Effector CD4-positive, alpha-beta T cell (primary cell): ENCODE results near the gene HIVEP2.

Experiments used
- DNase-seq: peaks from one replicate; pipeline ENCODE4 v3.0.0-alpha.2; 2020

The HIVEP2 gene

DNA sequence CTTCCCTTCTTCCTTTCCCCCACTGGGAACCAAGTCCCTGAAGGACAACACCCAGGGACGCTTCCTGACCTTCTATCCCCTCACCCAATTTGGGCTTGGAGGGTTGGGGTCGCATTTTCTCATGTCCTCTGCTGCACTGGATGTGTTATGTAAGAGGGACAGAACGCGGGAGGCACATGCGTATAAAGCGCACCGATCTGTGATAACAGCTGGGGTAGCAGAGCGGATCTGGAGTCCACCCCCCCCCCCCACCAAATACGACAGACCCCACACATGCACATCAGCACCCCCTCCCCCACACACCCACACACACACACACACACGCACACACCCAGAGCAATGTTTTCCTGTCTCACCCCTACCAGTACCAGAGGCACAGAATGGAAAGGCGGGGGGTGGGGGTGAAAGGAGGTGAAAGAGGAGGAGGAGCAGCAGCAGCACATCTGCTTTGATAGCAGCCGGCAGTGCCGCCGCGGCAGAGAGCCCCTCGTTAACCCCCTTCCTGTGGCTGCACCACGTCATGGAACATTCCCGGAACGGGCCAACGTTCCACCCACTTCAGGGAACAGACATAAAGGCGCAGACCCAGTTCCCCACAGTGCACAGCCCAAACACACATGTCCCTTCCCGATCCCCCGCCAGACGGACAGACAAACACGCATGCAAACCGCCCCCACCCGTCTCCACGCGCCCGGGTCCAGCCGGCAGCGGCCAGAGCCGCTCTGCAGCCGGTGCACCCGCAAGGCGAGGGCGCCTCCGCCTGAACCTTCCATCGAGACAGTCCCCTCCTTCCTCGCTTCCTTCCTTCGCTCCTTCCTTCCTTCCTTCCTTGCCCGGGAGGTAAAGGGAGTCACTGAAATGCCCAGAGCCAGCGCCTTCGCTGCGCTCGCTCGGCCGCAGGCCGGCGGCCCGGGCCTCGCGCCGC, 590 bp downstream of the HIVEP2 start:
- peak; percentile 91 for DNase-seq

DNA sequence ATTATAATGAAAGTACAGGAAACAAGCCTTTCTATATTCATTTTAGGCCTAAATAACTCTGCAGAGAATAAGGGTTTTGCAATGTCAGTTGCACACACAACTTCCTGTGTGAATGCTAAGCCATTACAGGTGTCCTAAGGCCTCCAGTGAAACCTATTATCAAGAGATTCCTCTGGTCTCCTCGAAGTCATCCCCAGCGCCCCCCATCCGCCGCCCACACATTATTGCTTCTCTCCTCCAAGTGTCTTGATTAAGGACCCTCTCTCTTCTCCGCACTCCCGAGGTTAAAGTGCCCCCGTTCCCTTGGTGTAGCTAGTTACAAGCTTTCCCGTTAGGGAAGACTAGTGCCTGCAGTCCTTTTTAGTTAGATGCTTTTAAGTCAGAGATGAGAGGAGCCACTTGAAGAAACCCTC, 1.3 kb downstream of the HIVEP2 start:
- DNase-seq: peak; percentile 24

DNA sequence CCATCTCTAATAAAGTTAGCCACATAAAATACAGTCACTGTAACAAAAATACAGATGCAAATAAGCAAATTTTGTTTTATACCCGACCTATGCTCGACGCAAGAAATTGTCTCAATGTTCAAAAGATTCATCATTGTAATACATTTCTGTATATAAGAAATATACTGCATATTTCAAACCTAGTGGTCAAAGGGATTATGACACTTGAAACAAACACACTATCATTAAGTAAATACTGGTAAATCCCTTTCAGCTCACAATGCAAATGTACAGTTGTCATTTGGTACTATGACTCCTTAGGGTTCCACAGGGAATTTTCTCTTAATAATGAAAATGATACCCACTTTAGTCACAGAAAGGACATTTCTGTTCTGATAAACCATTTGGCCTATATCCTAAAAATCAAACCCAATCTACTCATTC, 2.2 kb downstream of the HIVEP2 start:
- no peak for DNase-seq

DNA sequence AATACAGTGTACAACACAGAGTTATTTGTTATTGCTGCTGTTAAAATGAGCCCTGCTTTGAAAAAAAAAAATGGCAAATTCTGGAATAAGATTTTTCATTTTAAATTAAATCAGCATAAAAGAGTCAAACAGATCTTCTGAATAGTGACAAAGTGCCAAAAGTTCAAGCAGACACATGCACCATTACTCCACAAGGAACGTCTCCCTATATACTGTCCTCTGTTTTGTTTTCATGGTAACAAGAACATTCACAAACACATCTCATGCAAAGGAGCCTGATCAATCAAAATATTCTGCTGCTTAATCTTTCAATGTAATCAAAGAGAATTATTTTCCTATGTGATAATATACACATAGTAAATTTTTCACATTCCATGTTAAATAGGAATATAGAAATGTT, 2.7 kb downstream of the HIVEP2 start:
- DNase-seq: no peak

DNA sequence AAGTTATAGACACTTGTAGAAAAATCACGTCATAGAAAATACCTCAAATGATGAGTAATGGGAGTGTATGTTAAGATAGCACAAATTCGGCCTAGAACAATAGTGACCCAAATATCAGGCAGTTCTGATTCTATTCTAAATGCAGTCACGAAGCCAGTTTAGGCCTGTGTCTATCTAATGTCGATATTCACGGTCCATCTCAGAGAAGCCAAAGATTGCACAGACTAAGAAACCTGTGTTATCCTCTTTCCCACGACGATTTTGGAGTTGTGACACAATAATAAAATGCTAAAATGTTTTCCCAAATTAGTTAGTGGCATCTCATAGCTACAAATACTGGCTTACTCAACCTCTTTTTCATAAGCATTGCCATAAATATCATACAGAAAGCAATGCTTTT, 4.0 kb downstream of the HIVEP2 start:
- no peak for DNase-seq

DNA sequence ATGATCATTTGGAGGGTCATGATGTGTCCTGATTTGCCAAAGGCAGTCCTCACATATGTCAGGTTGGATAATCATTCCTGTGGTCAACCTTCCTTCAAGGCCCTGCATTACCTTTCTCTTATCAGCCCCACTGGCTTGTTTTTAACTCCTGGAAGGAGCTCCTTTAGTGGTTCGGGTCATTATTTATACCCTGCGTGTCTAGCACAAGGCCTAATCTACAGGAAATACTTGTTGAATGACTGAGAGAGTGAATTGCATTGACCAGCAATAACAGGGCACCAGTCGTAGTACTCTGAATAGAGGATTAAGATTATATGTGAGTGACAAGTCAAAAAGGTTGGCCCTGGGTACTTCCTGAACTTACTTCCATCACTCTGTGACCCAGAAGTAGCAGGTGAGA, 4.5 kb downstream of the HIVEP2 start:
- DNase-seq: no peak

DNA sequence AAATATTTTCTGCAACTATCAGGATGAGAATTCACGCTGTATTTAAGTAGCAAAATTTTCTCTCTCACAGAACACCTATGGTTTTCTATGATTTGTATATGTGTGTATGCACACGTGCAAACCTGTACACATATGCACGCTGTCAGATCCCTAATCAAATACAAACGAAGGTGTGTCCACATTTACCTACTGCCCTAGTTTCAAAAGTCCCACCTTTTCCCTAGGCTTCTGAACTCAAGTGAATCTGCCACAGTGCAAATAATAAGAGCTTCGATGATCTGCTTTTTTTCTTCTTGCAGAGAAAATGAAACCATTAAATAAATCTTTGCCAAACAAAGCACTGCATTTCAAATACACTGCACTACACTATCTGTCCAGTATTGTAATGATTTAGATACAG, 6.5 kb downstream of the HIVEP2 start:
- DNase-seq: no peak

DNA sequence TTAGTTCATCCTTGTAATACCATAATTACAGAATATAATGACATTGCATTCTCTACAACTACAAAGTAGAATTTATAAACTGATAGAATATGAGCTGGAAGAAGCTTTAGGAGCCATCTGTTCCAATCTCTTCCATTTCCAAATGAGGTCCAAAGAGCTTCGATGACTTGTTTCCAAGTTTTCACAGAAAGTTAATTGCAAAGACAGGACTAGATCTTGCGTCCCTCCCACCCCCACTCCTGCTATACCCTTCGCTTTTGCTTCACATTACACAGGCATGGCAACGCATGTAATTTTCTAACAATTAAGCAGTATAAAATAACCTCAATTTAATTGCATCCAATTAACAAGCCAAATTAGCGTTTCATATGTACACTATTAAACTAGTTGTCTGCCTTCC, 7.0 kb downstream of the HIVEP2 start:
- DNase-seq: no peak

DNA sequence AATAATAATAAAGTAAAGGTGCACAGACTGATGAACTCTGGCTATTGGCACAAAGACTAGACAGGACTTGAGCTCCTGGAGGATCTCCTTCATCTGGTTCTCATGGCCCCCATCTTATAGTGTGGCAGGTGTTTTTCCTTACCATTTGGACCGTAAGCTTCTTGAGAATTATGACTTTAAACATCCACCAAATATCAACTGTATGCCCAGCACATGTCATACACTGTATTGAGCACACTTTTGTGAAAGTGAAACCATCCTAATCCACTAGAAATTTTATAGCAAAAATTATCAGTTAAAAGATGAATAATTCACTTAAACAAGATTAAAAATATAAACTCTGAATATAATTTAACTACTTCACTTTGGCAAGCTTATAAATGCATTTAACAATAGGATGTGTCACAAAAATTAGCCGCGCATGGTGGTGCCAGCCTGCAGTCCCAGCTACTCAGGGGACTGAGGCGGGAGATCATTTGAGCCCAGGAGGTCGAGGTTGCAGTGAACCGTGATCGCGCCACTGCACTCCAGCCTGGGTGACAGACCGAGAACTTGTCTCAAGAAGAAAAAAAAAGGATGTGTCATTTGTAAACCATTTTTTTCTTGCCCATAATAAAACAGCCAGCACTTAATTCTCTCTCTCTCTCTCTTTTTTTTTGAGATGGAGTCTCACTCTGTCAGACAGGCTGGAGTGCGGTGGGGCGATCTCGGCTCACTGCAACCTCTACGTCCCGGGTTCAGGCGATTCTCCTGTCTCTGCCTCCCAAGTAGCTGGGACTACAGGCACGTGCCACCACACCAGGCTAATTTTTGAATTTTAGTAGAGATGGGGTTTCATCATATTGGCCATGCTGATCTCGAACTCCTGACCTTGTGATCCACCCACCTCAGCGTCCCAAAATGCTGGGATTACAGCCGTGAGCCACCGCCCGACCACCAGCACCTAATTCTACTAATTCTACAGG, 9.1 kb downstream of the HIVEP2 start:
- DNase-seq: no peak

DNA sequence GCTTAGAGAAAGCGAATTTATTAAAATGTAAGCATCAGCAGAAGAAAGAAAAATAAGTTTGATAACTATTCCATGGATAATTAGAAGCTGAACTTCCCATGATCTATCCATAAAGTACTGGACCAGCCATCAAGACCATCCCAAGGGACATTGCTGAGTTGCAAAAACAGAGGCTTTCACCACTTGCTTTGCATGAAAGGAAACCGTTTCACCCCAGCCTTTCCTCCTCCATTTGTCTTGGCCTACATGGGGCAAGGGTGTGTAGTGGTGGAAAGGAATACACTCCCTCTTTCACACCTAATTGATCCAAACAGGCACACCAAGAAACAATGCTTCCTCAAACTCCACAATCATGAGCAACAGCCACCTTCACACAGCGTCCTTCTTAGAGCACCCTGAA, 10.4 kb downstream of the HIVEP2 start:
- DNase-seq: no peak

DNA sequence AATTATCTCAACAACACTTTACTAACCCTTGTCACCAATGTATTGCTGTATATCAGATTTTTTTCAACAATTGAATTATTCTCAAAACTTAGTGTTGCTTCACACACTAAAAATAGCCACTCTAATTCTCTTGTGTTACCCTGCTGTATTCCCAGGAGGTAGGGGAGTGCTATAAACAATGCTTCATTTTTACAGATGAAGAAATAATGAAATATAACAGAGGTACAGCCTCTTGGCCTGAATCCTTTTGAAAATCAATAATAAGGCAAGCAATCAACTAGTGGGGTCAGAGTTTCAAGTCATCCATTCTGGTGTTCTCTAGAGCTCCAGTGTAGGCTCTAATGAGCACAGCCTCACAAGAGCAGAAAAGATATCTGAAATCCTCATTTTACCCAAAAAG, 10.9 kb downstream of the HIVEP2 start:
- DNase-seq: no peak

DNA sequence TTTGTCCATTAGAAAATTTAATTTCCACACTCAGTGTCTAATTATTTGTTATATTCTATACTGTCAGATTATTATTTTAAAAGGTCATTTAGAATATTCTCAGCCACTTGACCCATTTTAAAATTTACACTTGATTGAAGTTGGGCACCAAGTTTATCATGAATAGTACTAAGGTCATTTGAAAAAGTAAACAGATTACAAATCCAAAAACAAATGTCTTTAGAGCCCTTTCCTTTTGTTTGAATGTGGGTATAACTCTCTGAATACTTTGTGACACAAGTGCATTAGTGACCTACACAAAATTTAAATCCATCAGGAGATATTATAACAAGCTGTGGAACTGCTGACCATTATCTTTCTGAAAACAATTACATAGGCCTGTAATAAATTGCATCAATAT, 11.3 kb downstream of the HIVEP2 start:
- DNase-seq: no peak

DNA sequence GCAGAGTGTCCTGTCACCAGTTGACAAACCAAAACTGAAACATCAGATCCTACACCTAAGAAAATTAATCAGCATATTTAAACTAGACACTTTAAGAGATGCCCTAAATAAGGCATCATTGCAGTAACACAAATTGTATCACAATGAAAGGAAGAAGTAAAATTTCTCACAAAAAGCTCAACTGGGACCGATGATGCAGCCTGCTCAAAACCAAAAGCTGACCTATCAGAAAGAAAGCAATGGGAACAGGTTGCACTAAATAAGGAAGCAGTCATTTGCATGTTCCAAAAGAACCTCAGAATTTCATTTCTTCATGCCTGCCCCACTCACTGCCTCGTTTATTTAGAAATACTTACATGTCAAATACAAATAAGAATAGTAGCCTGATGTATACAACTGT, 12.1 kb downstream of the HIVEP2 start:
- no peak for DNase-seq

DNA sequence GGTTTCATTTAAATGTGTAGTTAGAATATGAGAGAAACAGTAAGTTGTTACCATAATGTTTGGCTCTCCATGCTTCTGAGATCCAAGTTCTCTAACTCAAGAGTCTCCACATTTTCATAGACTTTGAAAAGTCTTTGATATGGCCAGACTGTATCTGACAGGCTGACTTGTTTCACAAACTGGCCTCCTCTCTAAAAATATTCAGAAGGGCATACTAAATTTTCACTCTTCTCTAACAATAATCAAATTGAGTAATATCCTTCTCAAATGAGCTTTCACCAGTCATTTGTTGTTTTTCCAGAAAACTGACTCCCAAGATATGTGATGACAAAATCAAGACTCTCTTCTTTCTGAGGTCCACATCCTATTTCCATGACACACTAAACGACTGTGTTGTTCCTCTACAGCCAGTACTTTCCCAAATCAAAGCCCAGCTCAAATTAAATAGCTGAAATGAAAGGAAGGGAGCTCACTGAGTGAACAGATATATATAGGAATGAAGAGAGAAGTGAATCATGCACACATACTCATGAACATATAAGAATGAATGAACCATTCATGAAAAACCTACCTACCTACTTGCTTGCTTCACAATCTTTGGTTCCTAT, 15.1 kb downstream of the HIVEP2 start:
- no peak for DNase-seq

DNA sequence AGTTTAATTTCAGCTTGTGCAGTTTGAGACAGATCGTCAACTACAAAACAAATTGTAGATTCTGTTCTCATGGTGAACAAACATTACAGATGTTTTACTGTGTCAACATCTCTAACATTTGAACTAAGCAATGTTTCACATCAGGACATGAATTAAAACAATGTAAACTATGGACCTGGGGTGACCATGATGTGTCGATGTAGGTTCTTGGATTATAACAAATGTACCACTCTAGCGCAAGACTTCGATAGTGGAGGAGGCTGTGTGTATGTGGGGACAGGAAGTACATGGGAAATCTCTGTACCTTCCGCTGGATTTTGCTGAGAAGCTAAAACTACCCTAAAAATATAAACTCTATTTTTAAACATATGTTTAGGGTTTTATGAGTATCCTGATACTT, 17.1 kb downstream of the HIVEP2 start:
- no peak for DNase-seq

DNA sequence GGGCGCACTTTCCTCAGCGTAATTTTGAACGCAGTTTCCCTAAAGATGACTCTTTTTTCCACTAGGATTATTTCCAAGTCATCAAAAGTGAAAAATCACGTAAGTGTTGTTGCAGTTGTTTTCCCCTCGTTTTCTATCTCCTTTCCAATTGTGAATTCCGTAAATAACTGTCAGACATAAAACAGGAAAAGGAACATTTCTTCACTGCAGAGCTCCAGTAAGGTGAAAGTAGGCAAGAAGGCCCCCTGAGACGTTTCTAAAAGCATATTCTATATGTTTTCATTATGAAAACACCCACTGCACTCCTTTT, 17.8 kb downstream of the HIVEP2 start:
- no peak for DNase-seq

DNA sequence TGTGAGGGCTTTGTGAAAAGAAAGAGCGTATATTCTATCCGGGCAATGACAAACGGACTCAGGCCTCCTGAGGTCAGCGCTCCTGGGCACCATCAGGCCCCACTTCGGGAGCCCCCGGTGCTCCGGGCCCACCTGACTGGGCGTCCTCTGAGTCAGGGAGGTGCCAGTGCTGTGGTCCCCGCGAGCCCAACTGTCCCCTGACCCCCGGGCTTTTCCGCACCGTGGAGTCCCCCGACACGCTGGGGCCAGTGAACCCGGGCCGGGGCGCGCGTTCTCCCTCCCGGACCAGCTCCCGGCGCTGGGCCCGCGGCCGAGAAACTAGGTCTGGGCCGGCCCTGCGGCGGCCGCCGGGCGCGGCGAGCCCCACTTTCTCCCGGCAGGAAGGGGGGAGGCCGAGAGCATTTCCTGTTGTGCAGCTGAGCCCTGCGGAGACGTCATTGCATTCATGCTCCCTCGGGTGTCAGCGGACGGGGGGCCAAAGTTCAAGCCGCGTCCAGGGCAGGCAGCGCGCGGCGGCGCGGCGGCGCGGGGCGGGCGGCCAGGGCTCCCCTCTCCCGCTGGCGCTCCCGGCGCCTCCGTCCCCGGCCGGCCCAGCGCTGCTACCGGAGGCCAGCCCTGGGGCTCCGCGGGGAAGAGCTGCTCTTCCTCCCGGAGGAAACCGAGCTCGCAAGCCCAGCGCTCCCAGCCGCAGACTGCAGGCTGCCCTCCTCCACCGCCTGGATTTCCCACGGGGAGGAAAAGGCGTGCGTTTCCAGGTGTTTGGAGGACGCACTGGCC, 18.3 kb downstream of the HIVEP2 start:
- DNase-seq: peak; percentile 64

DNA sequence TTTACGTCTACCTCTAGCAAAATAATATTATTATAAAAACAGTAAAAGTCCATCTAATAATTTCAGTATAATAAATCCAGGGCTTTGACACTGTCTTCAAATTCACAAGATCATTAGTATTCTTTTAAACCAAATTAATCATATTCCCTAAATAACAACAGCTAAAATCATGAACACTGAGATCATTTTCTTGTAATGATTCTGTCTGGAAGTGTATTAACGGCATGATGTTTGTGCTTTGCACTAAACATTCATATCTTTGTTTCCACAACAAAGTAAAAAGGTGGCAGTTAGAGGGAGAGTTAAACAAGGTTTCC, 18.8 kb downstream of the HIVEP2 start:
- no peak for DNase-seq

DNA sequence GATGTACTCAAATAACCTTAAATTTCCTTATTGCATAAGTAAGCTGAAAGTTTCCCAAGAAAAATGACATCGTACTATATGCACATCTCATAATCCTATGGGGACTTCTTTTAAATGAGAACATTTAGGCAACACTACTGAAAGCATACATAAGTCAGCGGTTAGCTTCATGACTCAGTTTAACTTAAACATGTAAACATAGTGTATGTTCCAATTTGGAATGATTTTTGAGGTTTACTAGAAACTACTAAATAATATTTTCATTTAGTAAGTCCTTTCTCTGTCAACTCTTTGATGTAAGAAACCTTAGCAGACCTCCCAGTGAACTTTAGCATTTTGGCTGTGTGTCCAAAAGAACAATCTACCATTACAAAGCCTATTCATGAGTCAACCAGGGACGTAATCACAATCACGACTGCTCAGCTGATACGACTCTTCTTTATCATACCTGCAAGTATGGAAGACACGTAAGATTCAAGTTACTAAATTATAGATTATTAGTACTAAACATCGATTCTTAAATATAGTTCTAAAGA, 19.3 kb downstream of the HIVEP2 start:
- DNase-seq: no peak

DNA sequence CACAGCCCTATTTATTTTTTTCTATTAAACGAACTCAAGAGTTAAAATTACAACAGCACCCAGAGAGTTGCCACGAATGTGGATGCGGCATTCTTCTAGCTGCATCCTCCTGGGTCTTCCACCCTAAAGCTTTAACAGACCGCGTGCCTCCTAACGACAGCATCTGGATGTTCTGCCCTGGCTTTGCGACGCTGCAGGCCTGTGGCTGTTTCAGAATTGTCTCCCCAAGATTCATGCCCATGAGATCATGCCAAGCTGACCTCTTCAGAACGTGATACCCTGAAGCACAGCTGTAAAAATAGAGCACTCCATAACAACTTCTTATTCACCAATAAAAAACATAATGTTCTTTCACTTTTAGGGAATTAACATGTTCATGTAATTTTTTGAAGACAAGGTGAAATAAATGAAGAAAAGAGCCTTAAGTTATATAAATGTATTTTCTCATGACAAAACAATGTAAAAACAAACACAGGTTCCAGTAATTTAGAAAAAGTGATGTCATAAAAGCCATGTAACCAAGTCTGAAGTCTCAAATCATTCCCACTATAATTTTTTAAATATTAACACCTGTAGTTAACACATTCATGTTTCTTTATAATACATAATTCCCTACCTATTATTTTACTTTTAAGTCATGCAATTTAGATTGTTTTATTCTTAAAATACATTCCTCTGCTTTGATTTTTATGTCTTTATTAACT, 26.5 kb downstream of the HIVEP2 start:
- no peak for DNase-seq

DNA sequence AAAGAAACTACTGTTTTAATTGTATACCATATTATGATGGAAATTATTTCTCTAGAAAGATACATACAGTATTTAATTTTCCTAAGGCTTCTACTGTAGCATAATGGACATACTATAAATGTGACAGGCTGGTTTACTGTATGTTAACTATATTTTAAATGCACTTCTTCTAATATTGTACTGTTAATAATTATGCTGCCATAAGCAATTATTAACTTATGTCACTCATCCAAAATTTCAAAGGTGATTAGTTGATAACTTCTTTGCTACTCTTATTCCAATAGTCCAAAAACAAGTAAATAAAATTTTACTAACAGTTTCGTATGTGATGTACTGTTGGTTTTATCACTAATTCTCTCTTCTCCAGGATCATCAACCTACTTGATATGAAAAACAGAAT, 28.1 kb downstream of the HIVEP2 start:
- DNase-seq: no peak
